Esophagus muscularis mucosa (tissue), 4 donors: ENCODE results near the gene UPP2.

Experiments used
- EP300 ChIP-seq: sonication (generic); formaldehyde crosslinking; IDR thresholded peaks from one replicate; pipeline ENCODE4 v1.6.1; 2017; ENCODE audit warnings: antibody characterized with exemption
- POLR2A ChIP-seq: fragments of 450-650 bp; IDR thresholded peaks from one replicate; pipeline ENCODE4 v1.6.1; 2017; ENCODE audit warnings: antibody characterized with exemption, moderate library complexity, mild to moderate bottlenecking, low read depth
- TF ChIP-seq, protein P1 (sequence below), 3 experiments: fragments of 200-600 bp in 2 of 3; fragments of 450-650 bp in 1 of 3; sonication (generic) in 2 of 3; IDR thresholded peaks; one replicate each; pipeline ENCODE4 v1.5.1; 2017 to 2019; ENCODE audit warnings: antibody characterized with exemption in 3 of 3, mild to moderate bottlenecking in 2 of 3, moderate library complexity in 1 of 3

DNA sequence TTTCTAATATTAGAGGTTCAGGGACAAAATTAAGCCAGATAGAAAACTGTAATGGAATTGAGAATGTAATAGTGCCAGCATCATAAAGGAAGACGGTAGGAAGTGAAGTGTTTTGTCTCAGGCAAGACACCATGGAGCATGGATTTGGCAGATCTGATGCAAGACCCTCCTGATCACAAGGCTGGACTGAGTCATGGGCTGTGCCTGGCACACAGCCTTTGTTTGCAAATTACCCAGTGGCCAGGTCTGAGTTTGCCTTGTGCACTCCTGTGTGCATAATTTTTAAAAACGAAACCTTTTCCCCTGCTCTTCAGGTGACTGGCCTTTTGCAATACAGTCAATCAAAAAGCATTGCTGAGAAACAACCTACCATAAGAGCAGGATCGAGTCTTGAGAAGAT is 2.0 kb upstream of the UPP2 start:
- TF ChIP-seq, protein P1, sequence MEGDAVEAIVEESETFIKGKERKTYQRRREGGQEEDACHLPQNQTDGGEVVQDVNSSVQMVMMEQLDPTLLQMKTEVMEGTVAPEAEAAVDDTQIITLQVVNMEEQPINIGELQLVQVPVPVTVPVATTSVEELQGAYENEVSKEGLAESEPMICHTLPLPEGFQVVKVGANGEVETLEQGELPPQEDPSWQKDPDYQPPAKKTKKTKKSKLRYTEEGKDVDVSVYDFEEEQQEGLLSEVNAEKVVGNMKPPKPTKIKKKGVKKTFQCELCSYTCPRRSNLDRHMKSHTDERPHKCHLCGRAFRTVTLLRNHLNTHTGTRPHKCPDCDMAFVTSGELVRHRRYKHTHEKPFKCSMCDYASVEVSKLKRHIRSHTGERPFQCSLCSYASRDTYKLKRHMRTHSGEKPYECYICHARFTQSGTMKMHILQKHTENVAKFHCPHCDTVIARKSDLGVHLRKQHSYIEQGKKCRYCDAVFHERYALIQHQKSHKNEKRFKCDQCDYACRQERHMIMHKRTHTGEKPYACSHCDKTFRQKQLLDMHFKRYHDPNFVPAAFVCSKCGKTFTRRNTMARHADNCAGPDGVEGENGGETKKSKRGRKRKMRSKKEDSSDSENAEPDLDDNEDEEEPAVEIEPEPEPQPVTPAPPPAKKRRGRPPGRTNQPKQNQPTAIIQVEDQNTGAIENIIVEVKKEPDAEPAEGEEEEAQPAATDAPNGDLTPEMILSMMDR (IDR thresholded peaks at IDR 0.05): no peak
- no peak for TF ChIP-seq EP300
- no peak for TF ChIP-seq POLR2A
